Ovary (tissue), 1 donor: ENCODE measurements around the gene IL6.

ENCODE experiments used
- EP300 ChIP-seq: sonication (generic); formaldehyde crosslinking; IDR thresholded peaks from one replicate; pipeline ENCODE4 v1.6.1; 2017; ENCODE audit warnings: antibody characterized with exemption
- POLR2A ChIP-seq: fragments of 450-650 bp; IDR thresholded peaks from one replicate; pipeline ENCODE4 v1.6.1; 2017; ENCODE audit warnings: antibody characterized with exemption, mild to moderate bottlenecking, moderate library complexity

DNA sequence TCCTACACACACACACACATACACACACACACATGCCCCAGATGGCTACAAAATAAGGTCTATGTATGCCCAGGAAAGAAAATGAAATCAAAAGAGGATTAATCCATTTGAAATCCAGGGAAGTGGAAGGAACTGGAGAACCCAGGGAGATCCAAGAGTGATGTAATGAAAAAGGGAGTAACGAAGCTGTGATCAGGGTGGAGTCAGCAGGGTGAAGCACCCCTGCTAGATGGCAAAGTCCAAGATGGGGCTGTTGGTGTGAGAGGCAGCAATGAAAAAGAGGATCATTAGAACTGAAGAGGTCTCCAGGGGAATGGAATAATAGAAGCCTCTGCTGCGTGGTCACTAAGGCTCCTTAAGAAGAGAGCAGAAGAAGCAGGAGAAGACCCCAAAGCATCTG is 43.6 kb upstream of the IL6 start:
- TF ChIP-seq POLR2A (no peak), EP300 (no peak)
